ENCODE results near the gene GNAQ. TPM values are rescaled to one million over a fixed set of nuclear protein-coding genes. Genes with fewer than 3 reads are reported as not detected.

GNAQ gene
- total RNA-seq, 1 donor = 58.0 TPM

- peak; percentile 16 for DNase-seq (ENCODE audit: low read depth)
- no peak for TF ChIP-seq CTCF (IDR thresholded peaks at IDR 0.05; ENCODE audit: insufficient read depth, low read length)
- no peak overlapping the region for H3K4me3 ChIP-seq (ENCODE audit: low read depth, low read length)
Observed at GRCh38 chr9:77680581-77680980, 351.0 kb downstream of the GNAQ start.

- no peak for DNase-seq (ENCODE audit: low read depth)
- H3K4me3 ChIP-seq (ENCODE audit: low read depth, low read length) = no peak overlapping the region
- TF ChIP-seq CTCF (IDR thresholded peaks at IDR 0.05; ENCODE audit: insufficient read depth, low read length) = no peak
Observed at GRCh38 chr9:77679661-77680368, 351.8 kb downstream of the GNAQ start.

GRCh38 chr9:77679088-77679487, 352.5 kb downstream of the GNAQ start:
- no peak for DNase-seq (ENCODE audit: low read depth)
- no peak for TF ChIP-seq CTCF (IDR thresholded peaks at IDR 0.05; ENCODE audit: insufficient read depth, low read length)
- no peak overlapping the region for H3K4me3 ChIP-seq (ENCODE audit: low read depth, low read length)

- no peak overlapping the region for H3K4me3 ChIP-seq (ENCODE audit: low read depth, low read length)
- TF ChIP-seq CTCF (IDR thresholded peaks at IDR 0.05; ENCODE audit: insufficient read depth, low read length) = no peak
- no peak for DNase-seq (ENCODE audit: low read depth)
Observed at GRCh38 chr9:77677957-77678535, 353.6 kb downstream of the GNAQ start.

- no peak overlapping the region for H3K4me3 ChIP-seq (ENCODE audit: low read depth, low read length)
- DNase-seq (ENCODE audit: low read depth) = no peak
- TF ChIP-seq CTCF (IDR thresholded peaks at IDR 0.05; ENCODE audit: insufficient read depth, low read length) = no peak
Observed at GRCh38 chr9:77677397-77677796, 354.2 kb downstream of the GNAQ start.

GRCh38 chr9:77673941-77674791, 357.4 kb downstream of the GNAQ start:
- no peak for TF ChIP-seq CTCF (IDR thresholded peaks at IDR 0.05; ENCODE audit: insufficient read depth, low read length)
- peak; percentile 65 for DNase-seq (ENCODE audit: low read depth)
- H3K4me3 ChIP-seq (ENCODE audit: low read depth, low read length) = no peak overlapping the region

Data from fibroblast of the aortic adventitia (primary cell).